ENCODE data around the gene PADI3.

The PADI3 gene, protein sequence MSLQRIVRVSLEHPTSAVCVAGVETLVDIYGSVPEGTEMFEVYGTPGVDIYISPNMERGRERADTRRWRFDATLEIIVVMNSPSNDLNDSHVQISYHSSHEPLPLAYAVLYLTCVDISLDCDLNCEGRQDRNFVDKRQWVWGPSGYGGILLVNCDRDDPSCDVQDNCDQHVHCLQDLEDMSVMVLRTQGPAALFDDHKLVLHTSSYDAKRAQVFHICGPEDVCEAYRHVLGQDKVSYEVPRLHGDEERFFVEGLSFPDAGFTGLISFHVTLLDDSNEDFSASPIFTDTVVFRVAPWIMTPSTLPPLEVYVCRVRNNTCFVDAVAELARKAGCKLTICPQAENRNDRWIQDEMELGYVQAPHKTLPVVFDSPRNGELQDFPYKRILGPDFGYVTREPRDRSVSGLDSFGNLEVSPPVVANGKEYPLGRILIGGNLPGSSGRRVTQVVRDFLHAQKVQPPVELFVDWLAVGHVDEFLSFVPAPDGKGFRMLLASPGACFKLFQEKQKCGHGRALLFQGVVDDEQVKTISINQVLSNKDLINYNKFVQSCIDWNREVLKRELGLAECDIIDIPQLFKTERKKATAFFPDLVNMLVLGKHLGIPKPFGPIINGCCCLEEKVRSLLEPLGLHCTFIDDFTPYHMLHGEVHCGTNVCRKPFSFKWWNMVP

DNA sequence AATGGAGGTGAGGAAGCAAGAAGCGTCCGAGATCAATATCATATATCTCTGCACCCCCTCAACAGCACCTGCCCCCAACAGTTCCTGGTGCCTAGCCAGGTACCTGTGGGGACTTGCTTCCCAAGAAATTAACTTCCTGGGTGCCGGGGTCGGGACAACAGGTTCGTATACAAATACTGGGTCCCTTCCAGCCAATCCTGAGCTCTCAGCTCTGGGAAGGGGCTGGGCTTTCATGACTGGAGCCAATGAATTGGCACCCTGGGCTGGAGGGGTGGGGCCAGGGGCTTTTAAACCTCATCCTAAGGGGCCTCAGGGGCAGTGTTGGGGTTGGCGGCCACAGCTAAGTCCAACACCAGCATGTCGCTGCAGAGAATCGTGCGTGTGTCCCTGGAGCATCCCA is at the start of gene PADI3:
Gene PADI3 (plus strand): TSS at position 318 of the 400 bp plus-strand sequence. CDS start 40 bp downstream, at position 358.
- no peak for DNase-seq

DNA sequence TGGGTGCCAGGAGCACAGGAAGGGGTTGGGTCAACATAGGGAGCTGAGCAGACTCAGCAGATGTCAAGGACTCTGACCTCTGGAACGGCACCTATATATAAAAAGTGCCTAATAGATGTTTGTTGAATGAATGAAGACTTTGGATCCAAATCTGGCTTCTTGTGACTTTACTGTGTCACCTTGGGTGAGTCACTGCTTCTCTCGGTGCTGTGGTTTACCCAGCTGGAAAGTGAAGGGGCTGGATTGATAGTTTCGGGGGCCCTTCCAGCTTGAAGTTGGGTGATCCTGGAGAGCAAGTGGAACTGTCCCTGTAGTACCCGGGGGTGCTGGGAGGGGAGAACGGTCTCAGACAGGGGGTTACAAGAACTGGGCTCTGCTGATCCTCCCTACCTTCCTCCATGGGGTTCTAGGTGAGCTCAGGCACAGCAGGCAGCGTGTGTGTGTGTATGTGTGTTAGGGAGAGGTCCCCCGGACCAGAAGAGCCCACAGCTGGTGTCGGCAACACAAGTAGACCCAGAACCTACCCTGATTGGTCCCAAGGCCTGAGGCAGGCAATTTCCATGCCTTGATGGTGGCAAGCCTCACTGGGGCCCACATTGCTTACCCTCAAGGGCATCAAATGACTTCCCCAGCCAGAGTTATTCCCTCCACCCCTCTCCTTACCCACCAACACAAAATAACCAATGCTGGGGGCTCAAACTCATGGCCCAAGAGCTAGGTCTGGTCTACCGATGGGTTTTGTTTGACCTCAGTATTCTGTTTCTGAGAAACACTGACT is 49.4 kb upstream of the PADI3 start:
- DNase-seq = no peak

- no peak for DNase-seq
Observed at GRCh38 chr1:17200246-17200645, 48.7 kb upstream of the PADI3 start.

- no peak for DNase-seq
Observed at GRCh38 chr1:17200756-17201155, 48.1 kb upstream of the PADI3 start.

DNA sequence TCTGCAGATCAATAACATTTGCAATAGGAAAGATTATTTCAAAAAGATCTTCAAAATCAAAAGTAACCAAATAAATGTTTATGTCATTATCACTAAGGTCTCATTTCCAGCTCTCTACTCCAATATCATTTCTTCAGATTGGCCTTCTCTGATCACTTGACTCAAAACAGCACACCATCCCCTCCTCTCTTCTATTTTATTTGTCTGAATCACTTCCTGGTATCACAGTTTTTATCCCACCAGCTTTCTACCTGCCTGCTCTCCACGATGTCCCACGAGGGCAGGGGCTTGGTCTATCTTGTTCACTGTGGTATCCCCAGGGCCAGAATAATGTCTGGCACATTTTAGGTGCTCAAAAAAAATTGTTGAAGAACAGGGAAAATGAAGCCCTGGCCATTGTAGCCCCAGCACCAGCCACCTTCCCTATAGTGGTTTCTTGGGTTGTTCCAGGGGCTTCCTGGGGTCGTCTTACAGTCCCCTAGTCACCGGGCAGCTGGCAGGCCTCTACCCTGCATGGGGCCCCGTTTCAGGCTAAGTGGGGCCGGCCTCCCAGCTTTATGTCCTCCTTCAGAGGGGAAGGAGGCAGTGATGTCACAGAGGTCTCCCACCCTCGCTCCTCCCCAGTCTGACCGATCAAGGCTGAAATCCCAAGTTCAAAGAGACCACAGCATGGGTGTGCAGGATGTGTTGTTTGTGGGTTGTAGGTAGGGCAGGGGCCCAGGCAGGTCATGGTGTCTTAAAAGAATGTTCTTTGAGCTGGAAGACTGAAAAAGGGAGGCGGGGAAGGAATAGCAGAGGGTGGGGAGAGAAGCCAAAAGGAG is 47.5 kb upstream of the PADI3 start:
- no peak for DNase-seq

GRCh38 chr1:17204546-17205440 is 44.1 kb upstream of the PADI3 start, which contains the start of gene PADI1:
PADI1 (plus strand) TSS chr1:17205128; CDS start chr1:17205218, 90 bp downstream.
- DNase-seq = no peak

- DNase-seq = no peak
Observed at GRCh38 chr1:17205652-17206051, 43.2 kb upstream of the PADI3 start.

DNA sequence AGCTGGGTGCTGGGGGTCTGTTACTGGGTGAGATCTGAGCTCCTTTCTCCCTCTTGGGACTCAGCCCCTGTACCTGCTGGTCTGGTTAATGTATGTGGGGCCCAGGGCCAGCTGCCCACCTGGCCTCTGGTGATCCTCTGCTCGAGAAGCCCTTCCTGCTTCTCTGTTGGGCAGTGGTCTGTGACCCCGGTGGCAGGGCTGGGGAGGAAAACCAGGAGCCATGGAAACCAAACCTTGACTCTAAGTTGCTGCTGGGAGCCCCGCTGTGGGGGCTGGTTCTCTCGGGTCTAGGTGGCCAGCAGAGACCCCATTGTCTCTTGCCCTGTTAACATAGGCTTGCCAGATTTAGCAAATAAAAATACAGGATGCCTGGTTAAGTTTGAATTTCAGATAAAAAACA is 42.7 kb upstream of the PADI3 start:
- no peak for DNase-seq

DNA sequence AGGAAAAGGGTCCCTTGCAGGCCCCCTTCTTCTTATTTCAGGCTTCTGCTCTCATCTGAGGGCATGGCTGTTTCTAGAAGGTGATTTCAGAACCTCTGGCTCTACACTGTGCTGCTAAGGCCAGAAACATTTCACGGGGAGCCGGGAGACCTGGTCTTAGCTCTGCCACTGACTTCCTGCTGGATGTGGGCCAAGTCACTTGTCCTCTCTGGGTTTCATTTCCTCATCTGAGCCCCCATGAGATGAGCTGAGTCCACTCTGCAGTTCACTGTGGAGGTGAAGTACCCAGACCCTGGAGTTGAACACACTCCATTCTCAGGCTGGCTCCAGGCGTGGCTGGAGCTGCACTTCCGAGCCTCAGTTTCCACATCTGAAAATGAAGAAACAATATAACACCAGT is 41.9 kb upstream of the PADI3 start:
- no peak for DNase-seq

- no peak for DNase-seq
Observed at GRCh38 chr1:17207540-17207939, 41.4 kb upstream of the PADI3 start.

- no peak for DNase-seq
Observed at GRCh38 chr1:17207966-17208418, 40.9 kb upstream of the PADI3 start.

DNA sequence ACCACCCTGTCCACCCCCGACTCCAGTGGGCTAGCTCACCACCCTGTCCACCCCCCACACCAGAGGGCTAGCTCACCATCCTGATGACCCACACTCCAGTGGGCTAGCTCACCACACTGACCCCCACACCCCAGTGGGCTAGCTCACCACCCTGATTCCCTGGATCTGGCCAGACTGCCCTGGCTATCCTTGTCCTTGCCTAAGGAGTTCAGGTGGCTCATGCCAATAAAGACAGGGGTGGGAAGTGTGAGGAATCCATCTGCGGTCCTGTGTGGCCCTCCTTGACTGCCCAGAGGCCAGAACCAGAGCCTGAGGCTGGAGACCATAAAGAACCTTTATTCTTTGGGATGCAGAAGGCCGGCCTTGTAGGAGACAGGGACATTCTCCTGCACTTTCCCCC is 40.4 kb upstream of the PADI3 start:
- no peak for DNase-seq

- DNase-seq = no peak
Observed at GRCh38 chr1:17209430-17209829, 39.5 kb upstream of the PADI3 start.

DNA sequence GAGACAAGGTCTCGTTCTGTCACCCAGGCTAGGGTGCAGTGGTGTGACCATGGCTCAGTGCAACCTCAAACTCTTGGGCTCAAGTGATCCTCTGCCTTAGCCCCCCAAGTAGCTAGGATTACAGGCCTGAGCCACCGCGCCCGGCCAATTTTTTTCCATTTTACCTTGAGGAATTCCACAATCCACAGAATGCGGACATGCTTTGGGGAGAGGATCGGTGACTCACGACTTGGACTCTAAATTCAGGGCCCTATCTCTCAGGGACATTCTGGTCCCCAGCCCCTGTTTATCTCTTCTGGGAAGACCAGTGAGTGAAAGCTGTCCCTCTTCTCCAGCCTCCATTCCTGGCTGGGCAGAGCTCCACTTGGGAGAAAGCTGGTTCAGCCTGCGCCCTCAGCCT is 38.7 kb upstream of the PADI3 start:
- DNase-seq = no peak

DNA sequence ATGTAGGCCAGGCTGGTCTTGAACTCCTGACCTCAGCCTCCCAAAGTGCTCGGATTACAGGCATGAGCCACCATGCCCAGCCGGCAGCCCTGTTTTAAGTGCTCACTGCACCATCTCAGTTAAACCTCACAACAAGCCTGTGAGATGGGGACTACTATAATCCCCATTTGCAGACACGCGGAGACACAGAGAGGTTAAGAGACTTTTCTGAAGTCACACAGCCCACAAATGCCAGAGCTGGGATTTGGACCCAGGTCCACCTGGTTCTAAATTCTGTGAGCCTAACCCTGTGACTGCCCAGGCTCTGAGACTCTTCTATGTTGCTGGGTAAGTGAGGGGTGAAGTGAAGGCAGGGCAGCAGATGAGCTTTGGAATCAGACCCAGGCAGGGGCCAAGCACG is 37.5 kb upstream of the PADI3 start:
- no peak for DNase-seq

DNA sequence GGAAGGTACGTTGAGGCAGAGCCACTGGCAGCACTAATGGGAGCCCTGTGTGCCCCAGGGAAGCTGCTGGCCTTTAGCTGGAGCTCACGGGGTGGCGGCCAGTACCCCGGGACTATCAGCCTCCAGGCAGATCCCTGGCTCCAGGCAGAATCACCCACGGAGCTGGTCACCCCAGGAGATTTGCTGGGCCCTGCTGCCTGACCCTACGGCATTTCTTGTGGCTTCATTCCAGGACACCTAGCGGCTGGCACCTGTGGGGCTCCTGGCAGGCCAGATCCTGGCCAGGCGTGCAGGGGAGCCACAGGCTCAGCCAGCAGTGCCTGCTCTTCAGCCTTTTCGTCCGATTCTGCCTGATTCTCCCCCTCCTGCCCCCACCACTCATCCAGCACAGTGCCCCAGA is 36.9 kb upstream of the PADI3 start:
- DNase-seq = no peak

- no peak for DNase-seq
Observed at GRCh38 chr1:17212487-17213121, 36.3 kb upstream of the PADI3 start.

- DNase-seq = no peak
Observed at GRCh38 chr1:17213148-17213781, 35.6 kb upstream of the PADI3 start.

DNA sequence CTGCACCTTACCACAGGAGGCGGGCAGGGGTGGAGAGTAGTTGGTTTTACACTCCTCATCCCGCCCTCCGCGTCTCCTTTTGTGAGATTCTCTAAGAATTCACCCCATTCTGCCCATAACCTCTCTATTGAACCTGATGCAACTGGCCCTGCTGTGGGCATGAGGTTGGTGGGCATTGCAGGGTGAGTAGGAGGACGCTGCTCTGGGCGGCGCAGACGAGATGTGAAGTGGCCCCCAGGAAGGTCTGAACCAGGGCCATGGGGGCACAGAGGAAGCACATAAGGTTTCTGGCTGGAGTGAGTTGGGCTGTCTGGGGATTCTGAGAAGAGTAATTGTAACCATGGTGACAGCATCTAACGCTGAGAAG is 35.1 kb upstream of the PADI3 start:
- DNase-seq = no peak

- no peak for DNase-seq
Observed at GRCh38 chr1:17214876-17215544, 33.9 kb upstream of the PADI3 start.
